Measurements from ENCODE around the gene VRTN.
"Not testable (repeated sequence)": the region's sequence is repeated elsewhere in the genome, so short reads cannot be mapped to it uniquely, and the experiment has no call there.

VRTN gene

DNA sequence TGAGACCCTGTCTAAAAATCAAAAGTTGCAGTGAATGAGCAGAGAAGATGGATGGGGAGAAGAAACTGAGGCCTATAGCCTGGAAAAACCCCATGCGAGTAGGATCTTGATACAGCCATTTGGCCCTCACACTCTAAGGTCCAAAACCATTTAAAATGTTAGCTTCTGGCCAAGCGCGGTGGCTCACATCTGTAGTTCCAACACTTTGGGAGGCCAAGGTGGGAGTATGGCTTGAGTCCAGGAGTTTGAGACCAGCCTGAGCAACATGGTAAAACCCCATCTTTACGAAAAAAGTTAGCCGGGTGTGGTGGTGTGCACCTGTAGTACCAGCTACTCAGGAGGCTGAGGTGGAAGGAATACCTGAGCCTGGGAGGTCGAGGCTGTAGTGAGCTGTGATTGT, 19.8 kb downstream of the VRTN start:
- no peak overlapping the region for H3K27ac ChIP-seq
- no peak for TF ChIP-seq CTCF (conservative IDR thresholded peaks at IDR 0.05)

DNA sequence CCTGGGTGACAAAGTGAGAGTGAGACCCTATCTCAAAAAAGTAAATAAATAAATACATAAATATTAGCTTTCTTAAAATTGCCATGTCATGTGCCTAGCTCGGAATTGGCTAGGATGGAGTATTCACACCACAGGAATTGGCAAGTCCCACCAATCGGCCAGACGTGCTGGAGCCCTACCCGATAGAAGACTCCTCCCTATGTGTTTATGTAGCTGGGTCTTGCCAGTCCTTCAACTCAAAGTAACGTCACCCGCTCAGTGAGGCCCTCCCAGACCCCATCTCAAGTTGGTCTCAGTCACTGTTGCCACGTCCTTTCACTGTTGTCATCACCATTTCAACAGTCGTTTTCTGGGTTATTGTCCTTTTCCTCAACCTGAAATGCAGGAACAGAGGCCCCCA, 20.2 kb downstream of the VRTN start:
- TF ChIP-seq CTCF (conservative IDR thresholded peaks at IDR 0.05) = no peak
- no peak overlapping the region for H3K27ac ChIP-seq

DNA sequence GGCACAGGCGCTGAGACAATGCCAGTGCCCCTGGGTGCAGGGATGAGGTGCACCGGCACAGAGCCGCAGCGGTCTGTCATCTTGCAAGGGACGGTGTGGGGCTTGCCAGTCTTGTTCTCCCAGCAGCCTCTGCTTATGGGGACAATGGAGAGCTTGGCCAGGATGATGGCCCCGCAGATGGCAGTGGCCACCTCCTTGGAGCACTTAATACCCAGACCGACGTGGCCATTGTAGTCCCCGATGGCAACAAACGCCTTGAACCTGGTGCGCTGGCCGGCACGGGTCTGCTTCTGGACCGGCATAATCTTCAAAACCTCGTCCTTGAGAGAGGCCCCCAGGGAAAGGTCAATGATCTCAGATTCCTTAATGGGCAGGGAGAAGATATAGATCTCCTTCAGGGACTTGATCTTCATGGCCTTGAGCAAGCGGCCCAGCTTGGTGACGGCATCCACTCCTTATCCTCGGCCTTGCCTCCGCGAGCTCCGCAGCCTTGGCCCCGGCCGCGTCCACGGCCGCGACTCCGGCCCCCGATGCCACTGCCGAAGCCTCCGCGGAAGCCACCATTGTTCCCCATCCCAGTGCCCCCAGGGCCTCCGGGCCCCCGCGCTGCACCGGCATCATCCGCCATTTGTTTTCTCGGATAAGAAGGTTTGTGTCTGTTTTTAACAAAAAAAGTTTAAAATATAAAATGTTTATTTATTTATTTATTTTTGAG, 29.9 kb downstream of the VRTN start:
- TF ChIP-seq CTCF (conservative IDR thresholded peaks at IDR 0.05) = no peak
- H3K27ac ChIP-seq = no peak overlapping the region

DNA sequence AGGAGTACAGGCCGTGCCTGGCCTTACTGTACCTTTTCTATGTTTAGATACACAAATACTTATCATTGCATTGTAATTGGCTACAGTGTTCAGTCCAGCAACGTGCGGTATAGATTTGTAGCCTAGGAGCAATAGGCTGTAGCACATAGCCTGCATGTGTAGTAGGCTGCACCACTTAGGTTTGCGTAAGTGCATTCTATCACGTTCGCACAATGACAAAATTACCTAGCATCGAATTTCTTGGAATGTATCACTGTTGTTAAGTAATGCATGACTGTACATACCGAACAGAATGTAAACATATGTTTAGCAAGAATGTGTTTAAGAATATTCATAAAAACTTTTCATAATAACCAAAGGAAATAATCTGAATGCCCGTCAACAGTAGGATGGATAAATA, 31.9 kb downstream of the VRTN start:
- no peak overlapping the region for H3K27ac ChIP-seq
- TF ChIP-seq CTCF (conservative IDR thresholded peaks at IDR 0.05) = no peak

GRCh38 chr14:74380845-74381244, 32.6 kb downstream of the VRTN start:
- no peak overlapping the region for H3K27ac ChIP-seq
- TF ChIP-seq CTCF (conservative IDR thresholded peaks at IDR 0.05) = no peak

- not testable (repeated sequence) for H3K27ac ChIP-seq
Measured at GRCh38 chr14:74381571-74381970, 33.3 kb downstream of the VRTN start.

DNA sequence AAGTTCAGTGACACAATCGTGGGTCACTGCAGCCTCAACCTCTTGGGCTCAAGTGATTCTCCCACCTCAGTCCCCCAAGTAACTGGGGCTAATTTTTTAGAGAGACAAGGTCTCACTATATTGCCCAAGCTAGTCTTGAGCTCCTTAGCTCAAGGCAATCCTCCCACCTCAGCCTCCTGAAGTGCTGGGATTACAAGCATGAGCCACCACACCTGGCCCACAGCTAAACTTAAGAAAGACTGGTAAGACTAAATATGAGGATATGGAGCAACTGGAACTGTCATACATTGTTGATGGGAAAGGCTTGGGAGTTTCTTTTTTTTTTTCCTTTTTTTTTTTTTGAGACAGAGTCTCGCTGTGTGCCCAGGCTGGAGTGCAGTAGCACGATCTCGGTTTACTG, 34.0 kb downstream of the VRTN start:
- no peak for TF ChIP-seq CTCF (conservative IDR thresholded peaks at IDR 0.05)
- no peak overlapping the region for H3K27ac ChIP-seq

GRCh38 chr14:74389980-74390379, 41.7 kb downstream of the VRTN start:
- no peak for TF ChIP-seq CTCF (conservative IDR thresholded peaks at IDR 0.05)
- H3K27ac ChIP-seq = no peak overlapping the region

DNA sequence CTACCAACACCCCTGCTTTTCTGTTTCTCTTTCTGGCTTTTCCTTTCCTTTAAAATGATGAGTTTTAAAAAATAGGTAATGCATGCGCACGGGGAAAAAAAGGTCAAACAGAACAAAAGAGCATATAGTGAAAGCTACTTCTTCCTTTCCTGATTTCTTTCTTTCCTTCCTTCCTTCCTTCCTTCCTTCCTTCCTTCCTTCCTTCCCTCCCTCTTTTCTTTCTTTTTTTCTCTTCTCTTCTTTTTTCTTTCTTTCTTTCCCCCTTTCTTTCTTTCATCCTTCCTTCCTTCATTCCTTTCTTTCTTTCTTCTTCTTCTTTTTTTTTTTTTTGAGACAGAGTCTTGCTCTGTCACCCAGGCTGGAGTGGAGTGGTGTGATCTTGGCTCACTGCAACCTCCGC, 42.2 kb downstream of the VRTN start:
- H3K27ac ChIP-seq = not testable (repeated sequence)
